HepG2 (cell line): ENCODE measurements around the gene ACCSL. TPM values are rescaled to one million over a fixed set of nuclear protein-coding genes. Genes with fewer than 3 reads are reported as not detected.
A peak's percentile ranks its signal among the peaks of the same experiment; 100 is the strongest.

ENCODE experiments used
- ATAC-seq: fragments of 200-7000 bp; cut with Tn5 transposase; 3 replicates; pipeline ENCODE4 v1.9.1; 2020; ENCODE audit warnings: mild to moderate bottlenecking, moderate library complexity
- BruUV-seq: library from RNA; stranded (reverse); fragments of 400-500 nt; replicated peaks from 2 replicates; lab custom pipeline; 2021; lab: Mats Ljungman, UMichigan
- CTCF ChIA-PET: fragments of 300-600 bp; formaldehyde crosslinking; extraction: SDS; loops from one replicate; lab custom pipeline; 2021; ENCODE audit warnings: low total read pairs, inconsistent platforms, low intra/inter-chr PET ratio; lab: Yijun Ruan, JAX
- POLR2A ChIA-PET: fragments of 350-600 bp; sonication (Branson Sonifier 250); formaldehyde crosslinking; loops from one replicate; lab custom pipeline; 2020; ENCODE audit warnings: antibody characterized with exemption, inconsistent platforms; lab: Yijun Ruan, JAX
- DNase-seq: peaks from one replicate; pipeline ENCODE4 v3.0.0-alpha.2; 2015; ENCODE audit warnings: low spot score
- FAIRE-seq: peaks from 3 replicates; lab custom pipeline; 2011; peaks lifted over from hg19 to GRCh38; lab: Jason Lieb, UNC
- H2AFZ ChIP-seq: one replicate; pipeline ENCODE4 v1.6.1; 2011; ENCODE audit warnings: low read length, inconsistent platforms
- H3K27ac ChIP-seq: fragments of 300-600 bp; 3 replicates; pipeline ENCODE4 v1.8.0; 2011; ENCODE audit warnings: mixed run types, mild to moderate bottlenecking, mixed read lengths, low read length, inconsistent platforms; ENCODE audit not compliant: insufficient read depth; ENCODE audit errors: extremely low read length
- H3K27me3 ChIP-seq, 2 experiments: fragments of 200-600 bp in 1 of 2; 2 replicates in 1 of 2; 3 replicates in 1 of 2; pipeline versions ENCODE4 v1.6.0 to v1.8.0; 2011; ENCODE audit warnings: low read length in 2 of 2, mild to moderate bottlenecking in 2 of 2, moderate library complexity in 2 of 2, inconsistent platforms in 1 of 2; ENCODE audit not compliant: insufficient read depth in 2 of 2, control insufficient read depth in 1 of 2
- H3K36me3 ChIP-seq, 2 experiments: fragments of 200-600 bp in 1 of 2; replicated peaks in 1 of 2; 2 replicates in 1 of 2; 3 replicates in 1 of 2; pipeline versions ENCODE4 v1.5.1 to v1.8.0; 2011; ENCODE audit warnings: low read length in 2 of 2, inconsistent platforms in 1 of 2; ENCODE audit not compliant: insufficient read depth in 2 of 2, control insufficient read depth in 1 of 2
- H3K4me1 ChIP-seq: 2 replicates; pipeline ENCODE4 v1.5.1; 2012; ENCODE audit warnings: low read length, inconsistent platforms; ENCODE audit not compliant: insufficient read depth
- H3K4me2 ChIP-seq: 2 replicates; pipeline ENCODE4 v1.6.0; 2011; ENCODE audit warnings: low read depth, low read length, inconsistent platforms
- H3K4me3 ChIP-seq, 3 experiments: fragments of 200-600 bp in 1 of 3; sonication (generic), shearing (Covaris generic) in 1 of 3; replicated peaks in 1 of 3; 2 replicates each; pipeline ENCODE4 v1.5.1; 2011 to 2016; ENCODE audit warnings: low read length in 3 of 3, inconsistent platforms in 2 of 3, low read depth in 2 of 3, mild to moderate bottlenecking in 2 of 3, control low read depth in 1 of 3, mixed read lengths in 1 of 3; ENCODE audit not compliant: insufficient read depth in 1 of 3
- H3K79me2 ChIP-seq: one replicate; pipeline ENCODE4 v1.6.1; 2011; ENCODE audit warnings: low read length, inconsistent platforms; ENCODE audit not compliant: insufficient read depth
- H3K9ac ChIP-seq: 2 replicates; pipeline ENCODE4 v1.6.0; 2011; ENCODE audit warnings: mild to moderate bottlenecking, low read depth, low read length, inconsistent platforms; ENCODE audit not compliant: insufficient read depth
- H3K9me3 ChIP-seq: 2 replicates; pipeline ENCODE4 v1.5.1; 2012; ENCODE audit warnings: mild to moderate bottlenecking, low read length
- H4K20me1 ChIP-seq: 2 replicates; pipeline ENCODE4 v1.6.0; 2011; ENCODE audit warnings: inconsistent platforms, mild to moderate bottlenecking, low read length, moderate library complexity; ENCODE audit not compliant: insufficient read depth
- ETV6 ChIP-seq: sonication (generic); formaldehyde crosslinking; conservative IDR thresholded peaks from 2 replicates; pipeline ENCODE4 v1.4.0; 2020; ENCODE audit warnings: missing genetic modification reagents
- HNF1B ChIP-seq: sonication (generic); formaldehyde crosslinking; IDR thresholded peaks from 2 replicates; pipeline ENCODE4 v1.5.1; 2020; ENCODE audit warnings: mild to moderate bottlenecking, moderate library complexity, missing genetic modification reagents
- KDM3A ChIP-seq: IDR thresholded peaks from 2 replicates; pipeline ENCODE4 v1.6.1; 2018; ENCODE audit warnings: low read depth, missing compliant biosample characterization
- MNT ChIP-seq: fragments of 450-650 bp; IDR thresholded peaks from 2 replicates; pipeline ENCODE4 v1.6.1; 2016
- MXD4 ChIP-seq: IDR thresholded peaks from 2 replicates; pipeline ENCODE4 v1.6.1; 2016; ENCODE audit warnings: mild to moderate bottlenecking, missing biosample characterization, missing genetic modification reagents
- NFYB ChIP-seq: sonication (generic); formaldehyde crosslinking; IDR thresholded peaks from 2 replicates; pipeline ENCODE4 v1.4.0; 2020; ENCODE audit warnings: missing genetic modification reagents
- PTBP1 ChIP-seq: fragments of 200-400 bp; formaldehyde crosslinking; IDR thresholded peaks from 2 replicates; pipeline ENCODE4 v1.6.1; 2018; ENCODE audit warnings: low read length, low read depth; ENCODE audit not compliant: poor library complexity, severe bottlenecking
- RFX5 ChIP-seq: IDR thresholded peaks from 2 replicates; pipeline ENCODE4 v1.6.1; 2011; ENCODE audit warnings: low read depth, low read length, improper control_type of control experiment
- SKIL ChIP-seq: sonication (generic); formaldehyde crosslinking; IDR thresholded peaks from 2 replicates; pipeline ENCODE4 v1.8.0; 2022; ENCODE audit warnings: missing genetic modification reagents, mild to moderate bottlenecking, moderate library complexity, borderline replicate concordance
- TBX2 ChIP-seq: sonication (generic); formaldehyde crosslinking; IDR thresholded peaks from 2 replicates; pipeline ENCODE4 v1.5.0; 2020; ENCODE audit warnings: missing genetic modification reagents, mild to moderate bottlenecking, borderline replicate concordance
- TCF12 ChIP-seq, 2 experiments: fragments of 450-650 bp in 1 of 2; sonication (generic) in 1 of 2; formaldehyde crosslinking in 1 of 2; IDR thresholded peaks; 2 replicates each; pipeline versions ENCODE4 v1.6.1 to v1.8.0; 2017 to 2022; ENCODE audit warnings: antibody characterized with exemption in 1 of 2, mild to moderate bottlenecking in 1 of 2, missing genetic modification reagents in 1 of 2, moderate library complexity in 1 of 2
- U2AF1 ChIP-seq: fragments of 200-400 bp; formaldehyde crosslinking; optimal IDR thresholded peaks from 2 replicates; pipeline ENCODE3; 2017; ENCODE audit warnings: mild to moderate bottlenecking, low read depth, low read length
- ZNF776 ChIP-seq: sonication (generic); formaldehyde crosslinking; IDR thresholded peaks from 2 replicates; pipeline ENCODE4 v1.4.0; 2020; ENCODE audit warnings: mild to moderate bottlenecking, missing genetic modification reagents
- ZNF816 ChIP-seq: sonication (generic); formaldehyde crosslinking; IDR thresholded peaks from 2 replicates; pipeline ENCODE4 v1.8.0; 2022; ENCODE audit warnings: missing genetic modification reagents, mild to moderate bottlenecking, borderline replicate concordance
- WGBS: methylation state at CpG from one replicate; pipeline ENCODE4 v1.1.6; 2017; ENCODE audit warnings: low lambda C conversion rate; 5-methylcytosine and 5-hydroxymethylcytosine counted together
- in situ Hi-C: cut with HindIII; loops from 2 replicates; pipeline ENCODE4 v1.10.0; 2017; ENCODE audit warnings: low pct_unique_long_range_greater_than_20kb; ENCODE audit not compliant: extremely low pct_ligation_motif_present
- intact Hi-C: fragments of 100-400 bp; cut with micrococcal nuclease; formaldehyde crosslinking; loops from one replicate; pipeline ENCODE4 v1.10.0; 2022; ENCODE audit not compliant: unreplicated experiment
- polyA plus RNA-seq, 8 experiments: library from polyadenylated mRNA; depleted of rRNA in 3 of 8; stranded (reverse) in 7 of 8; unstranded in 1 of 8; fragments of >200 nt; fragmentation: Illumina TruSeq in 4 of 8; extraction: Trizol in 4 of 8; gene quantifications; 2 replicates each; pipeline versions ENCODE4 v1.2.1 to v1.2.3, GENCODE V29; 2011 to 2016; ENCODE audit warnings: low read depth in 4 of 8, missing spikeins in 1 of 8, mixed read lengths in 1 of 8; ENCODE audit not compliant: insufficient read depth in 1 of 8
- total RNA-seq, 5 experiments: library from RNA; depleted of rRNA; stranded (reverse); fragments of >200 nt; fragmentation: Illumina TruSeq; extraction: Trizol; gene quantifications; 2 replicates each; pipeline ENCODE4 v1.2.3, GENCODE V29; 2016; ENCODE audit warnings: low read depth in 1 of 5
- TF ChIP-seq, protein P1 (sequence below): sonication (generic); formaldehyde crosslinking; IDR thresholded peaks from 2 replicates; pipeline ENCODE4 v1.4.0; 2020; ENCODE audit warnings: mild to moderate bottlenecking, missing genetic modification reagents

Gene ACCSL
- total and polyA plus RNA-seq, 2 of the 13 experiments (the other 11 are each of a cell fraction or from before 2014, with no cell fraction given): not detected

GRCh38 chr11:44031549-44031948 lies 16.2 kb upstream of the ACCSL start (continued):
- TF ChIP-seq, protein P1, sequence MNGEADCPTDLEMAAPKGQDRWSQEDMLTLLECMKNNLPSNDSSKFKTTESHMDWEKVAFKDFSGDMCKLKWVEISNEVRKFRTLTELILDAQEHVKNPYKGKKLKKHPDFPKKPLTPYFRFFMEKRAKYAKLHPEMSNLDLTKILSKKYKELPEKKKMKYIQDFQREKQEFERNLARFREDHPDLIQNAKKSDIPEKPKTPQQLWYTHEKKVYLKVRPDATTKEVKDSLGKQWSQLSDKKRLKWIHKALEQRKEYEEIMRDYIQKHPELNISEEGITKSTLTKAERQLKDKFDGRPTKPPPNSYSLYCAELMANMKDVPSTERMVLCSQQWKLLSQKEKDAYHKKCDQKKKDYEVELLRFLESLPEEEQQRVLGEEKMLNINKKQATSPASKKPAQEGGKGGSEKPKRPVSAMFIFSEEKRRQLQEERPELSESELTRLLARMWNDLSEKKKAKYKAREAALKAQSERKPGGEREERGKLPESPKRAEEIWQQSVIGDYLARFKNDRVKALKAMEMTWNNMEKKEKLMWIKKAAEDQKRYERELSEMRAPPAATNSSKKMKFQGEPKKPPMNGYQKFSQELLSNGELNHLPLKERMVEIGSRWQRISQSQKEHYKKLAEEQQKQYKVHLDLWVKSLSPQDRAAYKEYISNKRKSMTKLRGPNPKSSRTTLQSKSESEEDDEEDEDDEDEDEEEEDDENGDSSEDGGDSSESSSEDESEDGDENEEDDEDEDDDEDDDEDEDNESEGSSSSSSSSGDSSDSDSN: no peak
- TF ChIP-seq PTBP1 (no peak), ZNF816 (CRISPR knock-in tag) (no peak), KDM3A (CRISPR knock-in tag) (no peak), ZNF776 (CRISPR knock-in tag) (no peak), ETV6 (CRISPR knock-in tag) (no peak), TBX2 (CRISPR knock-in tag) (no peak), TCF12 (IDR thresholded peaks at IDR 0.05) (no peak), TCF12 (CRISPR knock-in tag; IDR thresholded peaks at IDR 0.05) (no peak), MXD4 (no peak)
- TF ChIP-seq, all 625 proteins: peak for 0

- FAIRE-seq: no peak
- no peaks in the 10 kb centered on the region for H4K20me1 ChIP-seq
- BruUV-seq: no TSS peak
- no peaks in the 10 kb centered on the region for H3K4me1 ChIP-seq
- no peak overlapping the region for H2AFZ ChIP-seq
- no peak for ATAC-seq
- H3K27me3 ChIP-seq: peaks cover 4 to 9% of the 10 kb centered on the region in 2 experiments; a peak in 2 of 5 replicates
- DNase-seq: no peak
- in situ Hi-C loops (no loop called here), intact Hi-C loops (no loop called here)
- ChIA-PET POLR2A (no interaction called here), CTCF (no interaction called here)
- no peaks in the 10 kb centered on the region for H3K9me3 ChIP-seq
- H3K36me3 ChIP-seq: no peaks in the 10 kb centered on the region
- WGBS: 49% methylated on average over 12 of the region's 15 CpGs
- H3K4me2 ChIP-seq: no peak overlapping the region
- no peak overlapping the region for H3K9ac ChIP-seq
- no peak overlapping the region for H3K4me3 ChIP-seq
- no peaks in the 10 kb centered on the region for H3K79me2 ChIP-seq
- H3K27ac ChIP-seq: no peak overlapping the region
- TF ChIP-seq RFX5 (no peak), NFYB (CRISPR knock-in tag) (no peak), HNF1B (CRISPR knock-in tag) (no peak), MNT (peak; percentile 82), U2AF1 (no peak), SKIL (no peak)
Observed at GRCh38 chr11:44032299-44033085, 15.3 kb upstream of the ACCSL start.
